HEK293T (cell line): ENCODE measurements around the gene CSF2RB.

Experiments
- CTCF ChIA-PET: fragments of 350-600 bp; formaldehyde crosslinking; extraction: SDS; loops from one replicate; lab custom pipeline; 2021; ENCODE audit warnings: antibody characterized with exemption, inconsistent platforms; lab: Yijun Ruan, JAX
- POLR2A ChIA-PET: fragments of 350-600 bp; formaldehyde crosslinking; extraction: SDS; loops from one replicate; lab custom pipeline; 2020; ENCODE audit warnings: antibody characterized with exemption, inconsistent platforms; lab: Yijun Ruan, JAX
- DNase-seq: peaks from one replicate; pipeline ENCODE4 v3.0.0; 2012; ENCODE audit warnings: mixed read lengths; ENCODE audit errors: extremely low spot score
- ARNT ChIP-seq: fragments of 450-650 bp; IDR thresholded peaks from 2 replicates; pipeline ENCODE4 v1.6.1; 2017; ENCODE audit warnings: mild to moderate bottlenecking
- BHLHE40 ChIP-seq: fragments of 450-650 bp; IDR thresholded peaks from 2 replicates; pipeline ENCODE4 v1.6.1; 2016; ENCODE audit warnings: mild to moderate bottlenecking, moderate library complexity, borderline replicate concordance
- CTBP1 ChIP-seq: fragments of 450-650 bp; IDR thresholded peaks from 2 replicates; pipeline ENCODE4 v1.6.1; 2016; ENCODE audit warnings: borderline replicate concordance
- ELF4 ChIP-seq: fragments of 450-650 bp; IDR thresholded peaks from 2 replicates; pipeline ENCODE4 v1.6.1; 2017; ENCODE audit warnings: antibody characterized with exemption
- FOXA1 ChIP-seq: fragments of 450-650 bp; IDR thresholded peaks from 2 replicates; pipeline ENCODE4 v1.6.1; 2016; ENCODE audit warnings: mild to moderate bottlenecking
- FOXK2 ChIP-seq: fragments of 450-650 bp; IDR thresholded peaks from 2 replicates; pipeline ENCODE4 v1.6.1; 2016; ENCODE audit warnings: mild to moderate bottlenecking
- FOXM1 ChIP-seq: fragments of 450-650 bp; IDR thresholded peaks from 2 replicates; pipeline ENCODE4 v1.6.1; 2017; ENCODE audit warnings: mild to moderate bottlenecking, borderline replicate concordance
- HDGF ChIP-seq: fragments of 450-650 bp; IDR thresholded peaks from 2 replicates; pipeline ENCODE4 v1.6.1; 2017; ENCODE audit warnings: antibody characterized with exemption, borderline replicate concordance
- L3MBTL2 ChIP-seq: fragments of 450-650 bp; conservative IDR thresholded peaks from 2 replicates; pipeline ENCODE4 v1.6.1; 2016; ENCODE audit warnings: mild to moderate bottlenecking
- LEF1 ChIP-seq: fragments of 450-650 bp; IDR thresholded peaks from 2 replicates; pipeline ENCODE4 v1.6.1; 2017; ENCODE audit warnings: mild to moderate bottlenecking, borderline replicate concordance
- NFRKB ChIP-seq: fragments of 450-650 bp; IDR thresholded peaks from 2 replicates; pipeline ENCODE4 v1.6.1; 2016; ENCODE audit warnings: mild to moderate bottlenecking, moderate library complexity
- PKNOX1 ChIP-seq: fragments of 450-650 bp; IDR thresholded peaks from 2 replicates; pipeline ENCODE4 v1.6.1; 2016
- SP1 ChIP-seq: fragments of 450-650 bp; IDR thresholded peaks from 2 replicates; pipeline ENCODE4 v1.6.1; 2017
- SUZ12 ChIP-seq: fragments of 450-650 bp; IDR thresholded peaks from 2 replicates; pipeline ENCODE4 v1.6.1; 2016; ENCODE audit warnings: mild to moderate bottlenecking
- TARDBP ChIP-seq: fragments of 450-650 bp; IDR thresholded peaks from 2 replicates; pipeline ENCODE4 v1.6.1; 2016
- ZNF384 ChIP-seq: fragments of 450-650 bp; IDR thresholded peaks from 2 replicates; pipeline ENCODE4 v1.6.1; 2016

The CSF2RB gene

GRCh38 chr22:36924151-36924698 is 10.8 kb downstream of the CSF2RB start:
- ChIA-PET CTCF (no interaction called here), POLR2A (no interaction called here)
- no peak for TF ChIP-seq HDGF
- TF ChIP-seq L3MBTL2: no peak
- no peak for TF ChIP-seq ELF4
- TF ChIP-seq SUZ12: no peak
- no peak for TF ChIP-seq ARNT
- TF ChIP-seq BHLHE40: no peak
- TF ChIP-seq FOXK2: no peak
- no peak for DNase-seq

GRCh38 chr22:36925388-36926290 is 12.2 kb downstream of the CSF2RB start:
- no peak for DNase-seq
- CTCF ChIA-PET: no interaction called here
- POLR2A ChIA-PET: no interaction called here
- no peak for TF ChIP-seq FOXA1
- no peak for TF ChIP-seq FOXM1
- no peak for TF ChIP-seq PKNOX1
- no peak for TF ChIP-seq ELF4
- TF ChIP-seq NFRKB: no peak
- TF ChIP-seq TARDBP: no peak
- TF ChIP-seq CTBP1: no peak
- TF ChIP-seq SUZ12: no peak
- no peak for TF ChIP-seq HDGF
- no peak for TF ChIP-seq LEF1
- no peak for TF ChIP-seq ARNT
- no peak for TF ChIP-seq FOXK2
- TF ChIP-seq ZNF384: no peak
- TF ChIP-seq SP1: no peak
- no peak for TF ChIP-seq BHLHE40
- TF ChIP-seq L3MBTL2: no peak

- POLR2A ChIA-PET: no interaction called here
- CTCF ChIA-PET: no interaction called here
- DNase-seq: no peak
These were observed 12.9 kb downstream of the CSF2RB start for GRCh38 chr22:36926309-36926708.

GRCh38 chr22:36926721-36927435 is 13.4 kb downstream of the CSF2RB start:
- CTCF ChIA-PET: no interaction called here

More at GRCh38 chr22:36926309-36926708, 12.9 kb downstream of the CSF2RB start:
- no peak for TF ChIP-seq FOXK2
- no peak for TF ChIP-seq NFRKB
- TF ChIP-seq TARDBP: no peak
- no peak for TF ChIP-seq FOXA1
- TF ChIP-seq LEF1: no peak
- TF ChIP-seq BHLHE40: no peak
- no peak for TF ChIP-seq HDGF
- no peak for TF ChIP-seq PKNOX1
- TF ChIP-seq SUZ12: no peak
- no peak for TF ChIP-seq SP1
- TF ChIP-seq ELF4: no peak
- TF ChIP-seq L3MBTL2: no peak
- TF ChIP-seq ARNT: no peak
- no peak for TF ChIP-seq FOXM1
- no peak for TF ChIP-seq ZNF384
- no peak for TF ChIP-seq CTBP1

GRCh38 chr22:36927671-36928070 is 14.2 kb downstream of the CSF2RB start:
- DNase-seq: no peak
- ChIA-PET CTCF (no interaction called here), POLR2A (no interaction called here)
- TF ChIP-seq L3MBTL2 (no peak), HDGF (no peak), FOXA1 (no peak), ELF4 (no peak), SUZ12 (no peak), FOXK2 (no peak), NFRKB (no peak), CTBP1 (no peak), LEF1 (no peak), ARNT (no peak), SP1 (no peak), FOXM1 (no peak), ZNF384 (no peak)

More at GRCh38 chr22:36926721-36927435, 13.4 kb downstream of the CSF2RB start:
- POLR2A ChIA-PET: no interaction called here
- TF ChIP-seq ARNT: no peak
- TF ChIP-seq ELF4: no peak
- TF ChIP-seq HDGF: no peak
- no peak for TF ChIP-seq BHLHE40
- TF ChIP-seq SUZ12: no peak
- no peak for TF ChIP-seq CTBP1
- TF ChIP-seq PKNOX1: no peak
- no peak for TF ChIP-seq NFRKB
- TF ChIP-seq ZNF384: no peak
- TF ChIP-seq TARDBP: no peak
- TF ChIP-seq L3MBTL2: no peak
- no peak for TF ChIP-seq SP1
- DNase-seq: no peak
